Measurements from ENCODE around the gene FOXC1.

The FOXC1 gene

GRCh38 chr6:1577146-1577680, 32.5 kb upstream of the FOXC1 start:
- no peak for TF ChIP-seq REST (IDR thresholded peaks at IDR 0.05; ENCODE audit: insufficient replicate concordance, low read depth)
- TF ChIP-seq GABPA (IDR thresholded peaks at IDR 0.05; ENCODE audit: low read depth), result no peak
- TF ChIP-seq SPI1 (IDR thresholded peaks at IDR 0.05; ENCODE audit: borderline replicate concordance, low read depth), result no peak
- TF ChIP-seq POLR2AphosphoS5 (IDR thresholded peaks at IDR 0.05; ENCODE audit: low read depth), result no peak
- TF ChIP-seq CTCF (IDR thresholded peaks at IDR 0.05; ENCODE audit: insufficient read depth, low read length), result no peak
- Histone ChIP-seq H3K4me3 (replicated peaks; ENCODE audit: insufficient read depth, low read length) (no peak overlapping the region), H3K27me3 (ENCODE audit: insufficient read depth, poor library complexity, severe bottlenecking) (no peaks in the 10 kb centered on the region), H3K27ac (replicated peaks) (no peak overlapping the region)
- DNase-seq (ENCODE audit: low read depth in 1 of 2, low spot score in 1 of 2), result no peak

- no peak for TF ChIP-seq POLR2AphosphoS5 (IDR thresholded peaks at IDR 0.05; ENCODE audit: low read depth)
- TF ChIP-seq CTCF (IDR thresholded peaks at IDR 0.05; ENCODE audit: insufficient read depth, low read length), result no peak
- no peak for TF ChIP-seq SPI1 (IDR thresholded peaks at IDR 0.05; ENCODE audit: borderline replicate concordance, low read depth)
- TF ChIP-seq GABPA (IDR thresholded peaks at IDR 0.05; ENCODE audit: low read depth), result no peak
- TF ChIP-seq REST (IDR thresholded peaks at IDR 0.05; ENCODE audit: insufficient replicate concordance, low read depth), result no peak
- DNase-seq (ENCODE audit: low read depth in 1 of 2, low spot score in 1 of 2), result no peak
- no peaks in the 10 kb centered on the region for H3K27me3 ChIP-seq (ENCODE audit: insufficient read depth, poor library complexity, severe bottlenecking)
- no peak overlapping the region for H3K4me3 ChIP-seq (replicated peaks; ENCODE audit: insufficient read depth, low read length)
- H3K27ac ChIP-seq (replicated peaks), result no peak overlapping the region
These were observed 31.6 kb upstream of the FOXC1 start for GRCh38 chr6:1577896-1578745.

GRCh38 chr6:1579096-1579495, 30.6 kb upstream of the FOXC1 start:
- DNase-seq (ENCODE audit: low read depth in 1 of 2, low spot score in 1 of 2), result no peak
- Histone ChIP-seq H3K27me3 (ENCODE audit: insufficient read depth, poor library complexity, severe bottlenecking) (peaks cover 2% of the 10 kb centered on the region), H3K27ac (replicated peaks) (no peak overlapping the region), H3K4me3 (replicated peaks; ENCODE audit: insufficient read depth, low read length) (no peak overlapping the region)
- no peak for TF ChIP-seq SPI1 (IDR thresholded peaks at IDR 0.05; ENCODE audit: borderline replicate concordance, low read depth)
- no peak for TF ChIP-seq REST (IDR thresholded peaks at IDR 0.05; ENCODE audit: insufficient replicate concordance, low read depth)
- no peak for TF ChIP-seq POLR2AphosphoS5 (IDR thresholded peaks at IDR 0.05; ENCODE audit: low read depth)
- TF ChIP-seq GABPA (IDR thresholded peaks at IDR 0.05; ENCODE audit: low read depth), result no peak
- no peak for TF ChIP-seq CTCF (IDR thresholded peaks at IDR 0.05; ENCODE audit: insufficient read depth, low read length)
